Choroid plexus epithelial cell (primary cell): ENCODE data around the gene EMP3.
A peak's percentile ranks its signal among the peaks of the same experiment; 100 is the strongest.
"Not testable (repeated sequence)": the region's sequence is repeated elsewhere in the genome, so short reads cannot be mapped to it uniquely, and the experiment has no call there.

Experiments used
- DNase-seq: peaks from one replicate; pipeline ENCODE4 v3.0.0-alpha.2; 2010; ENCODE audit warnings: low read depth
- H3K4me3 ChIP-seq: 2 replicates; pipeline ENCODE4 v1.5.1; 2011; ENCODE audit warnings: low read depth, mild to moderate bottlenecking, control low read depth, low read length, moderate library complexity
- TF ChIP-seq, protein P1 (sequence below): conservative IDR thresholded peaks from 2 replicates; pipeline ENCODE4 v1.5.1; 2011; ENCODE audit warnings: low read depth, mild to moderate bottlenecking, control low read depth, inconsistent platforms, low read length, moderate library complexity

Gene EMP3

DNA sequence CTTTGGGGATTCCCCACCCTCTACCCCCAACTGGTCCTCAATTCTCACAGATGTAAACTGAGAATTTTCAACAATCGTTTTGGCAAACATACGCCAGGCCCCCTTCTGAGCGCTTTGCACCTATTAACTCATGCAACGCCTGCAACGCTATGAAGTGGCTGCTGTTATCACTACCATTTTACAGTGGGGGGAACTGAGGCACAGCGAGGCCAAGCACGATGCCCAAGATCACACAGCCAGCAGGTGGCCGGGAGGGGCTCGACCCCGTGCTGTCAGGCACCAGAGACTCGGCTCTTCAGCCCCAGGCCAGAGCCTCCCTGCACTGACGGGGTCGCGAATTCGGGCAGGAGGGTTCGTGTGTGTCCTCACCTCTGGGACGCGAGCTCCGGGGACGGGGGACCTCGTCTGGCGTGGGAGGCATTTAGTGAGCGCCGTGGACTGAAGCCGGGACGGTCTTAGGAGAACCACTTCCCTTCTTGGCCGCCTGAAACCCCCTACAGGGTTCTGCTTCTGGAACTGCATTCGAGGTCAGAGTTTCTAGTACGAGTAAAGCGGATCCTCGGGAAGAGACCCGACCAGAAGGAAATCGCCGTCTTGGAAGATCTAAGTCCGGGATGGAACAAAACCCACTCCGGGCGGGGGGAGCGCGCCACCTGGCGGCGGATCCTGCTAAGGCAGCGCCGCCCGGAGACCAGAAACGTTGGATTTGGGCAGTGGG is 34.4 kb upstream of the EMP3 start:
- H3K4me3 ChIP-seq = peak overlapping the region; percentile 54
- DNase-seq = peak; percentile 87
- TF ChIP-seq, protein P1, sequence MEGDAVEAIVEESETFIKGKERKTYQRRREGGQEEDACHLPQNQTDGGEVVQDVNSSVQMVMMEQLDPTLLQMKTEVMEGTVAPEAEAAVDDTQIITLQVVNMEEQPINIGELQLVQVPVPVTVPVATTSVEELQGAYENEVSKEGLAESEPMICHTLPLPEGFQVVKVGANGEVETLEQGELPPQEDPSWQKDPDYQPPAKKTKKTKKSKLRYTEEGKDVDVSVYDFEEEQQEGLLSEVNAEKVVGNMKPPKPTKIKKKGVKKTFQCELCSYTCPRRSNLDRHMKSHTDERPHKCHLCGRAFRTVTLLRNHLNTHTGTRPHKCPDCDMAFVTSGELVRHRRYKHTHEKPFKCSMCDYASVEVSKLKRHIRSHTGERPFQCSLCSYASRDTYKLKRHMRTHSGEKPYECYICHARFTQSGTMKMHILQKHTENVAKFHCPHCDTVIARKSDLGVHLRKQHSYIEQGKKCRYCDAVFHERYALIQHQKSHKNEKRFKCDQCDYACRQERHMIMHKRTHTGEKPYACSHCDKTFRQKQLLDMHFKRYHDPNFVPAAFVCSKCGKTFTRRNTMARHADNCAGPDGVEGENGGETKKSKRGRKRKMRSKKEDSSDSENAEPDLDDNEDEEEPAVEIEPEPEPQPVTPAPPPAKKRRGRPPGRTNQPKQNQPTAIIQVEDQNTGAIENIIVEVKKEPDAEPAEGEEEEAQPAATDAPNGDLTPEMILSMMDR = peak; percentile 99

DNA sequence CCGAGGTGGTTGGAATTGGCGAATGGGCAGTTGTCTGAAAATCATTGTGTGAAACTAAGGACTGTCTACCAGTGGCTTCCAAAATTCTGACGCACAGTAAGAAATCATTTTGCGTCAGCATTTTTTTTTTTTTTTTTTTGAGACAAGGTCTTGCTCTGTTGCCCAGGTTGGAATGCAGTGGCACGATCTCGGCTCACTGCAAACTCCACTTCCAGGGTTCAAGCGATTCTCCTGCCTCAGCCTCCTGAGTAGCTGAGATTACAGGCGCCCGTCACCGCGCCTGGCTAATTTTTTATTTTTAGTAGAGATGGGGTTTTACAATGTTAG is 33.9 kb upstream of the EMP3 start:
- not testable (repeated sequence) for H3K4me3 ChIP-seq, DNase-seq

DNA sequence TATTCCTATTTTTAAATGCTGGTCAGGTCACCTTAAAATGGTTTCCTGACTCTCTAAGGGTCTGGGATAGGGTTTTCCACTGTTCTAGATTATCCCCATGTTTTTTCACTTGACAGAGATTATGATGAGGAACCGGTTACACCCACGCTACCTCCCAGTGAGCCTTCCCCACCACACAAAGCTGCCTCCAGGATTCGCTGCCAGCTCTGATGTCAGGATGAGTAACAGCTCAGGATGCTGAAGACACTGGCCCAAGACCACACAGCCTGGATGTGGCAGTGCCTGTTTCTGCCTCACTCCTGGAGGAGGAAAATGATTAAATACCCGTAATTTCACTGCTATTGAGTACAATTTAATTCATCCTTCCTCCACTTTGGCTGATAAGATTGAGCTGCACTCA is 32.6 kb upstream of the EMP3 start:
- no peak overlapping the region for H3K4me3 ChIP-seq
- peak; percentile 76 for DNase-seq
- TF ChIP-seq, protein P1 = no peak

DNA sequence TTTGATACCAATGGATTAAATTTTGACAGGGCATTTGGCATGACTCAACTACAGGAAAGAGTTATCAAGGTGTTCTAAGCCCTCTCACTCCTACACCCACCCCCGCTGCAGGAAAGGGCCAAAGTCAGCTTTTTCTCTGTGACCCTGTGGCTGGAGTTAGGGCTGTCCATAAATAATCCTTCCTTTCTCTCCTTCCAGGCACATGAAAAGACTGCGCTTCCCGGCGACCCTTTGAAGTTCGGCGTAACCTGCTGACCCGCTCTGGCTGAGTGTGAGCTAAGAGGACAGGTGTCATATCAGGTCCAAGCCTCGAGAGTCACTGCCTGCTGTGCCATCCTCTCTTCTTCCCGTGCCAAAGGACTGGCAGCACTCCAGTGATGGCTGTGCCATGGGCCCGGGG is 29.9 kb upstream of the EMP3 start:
- no peak overlapping the region for H3K4me3 ChIP-seq
- TF ChIP-seq, protein P1 = no peak
- DNase-seq = no peak

DNA sequence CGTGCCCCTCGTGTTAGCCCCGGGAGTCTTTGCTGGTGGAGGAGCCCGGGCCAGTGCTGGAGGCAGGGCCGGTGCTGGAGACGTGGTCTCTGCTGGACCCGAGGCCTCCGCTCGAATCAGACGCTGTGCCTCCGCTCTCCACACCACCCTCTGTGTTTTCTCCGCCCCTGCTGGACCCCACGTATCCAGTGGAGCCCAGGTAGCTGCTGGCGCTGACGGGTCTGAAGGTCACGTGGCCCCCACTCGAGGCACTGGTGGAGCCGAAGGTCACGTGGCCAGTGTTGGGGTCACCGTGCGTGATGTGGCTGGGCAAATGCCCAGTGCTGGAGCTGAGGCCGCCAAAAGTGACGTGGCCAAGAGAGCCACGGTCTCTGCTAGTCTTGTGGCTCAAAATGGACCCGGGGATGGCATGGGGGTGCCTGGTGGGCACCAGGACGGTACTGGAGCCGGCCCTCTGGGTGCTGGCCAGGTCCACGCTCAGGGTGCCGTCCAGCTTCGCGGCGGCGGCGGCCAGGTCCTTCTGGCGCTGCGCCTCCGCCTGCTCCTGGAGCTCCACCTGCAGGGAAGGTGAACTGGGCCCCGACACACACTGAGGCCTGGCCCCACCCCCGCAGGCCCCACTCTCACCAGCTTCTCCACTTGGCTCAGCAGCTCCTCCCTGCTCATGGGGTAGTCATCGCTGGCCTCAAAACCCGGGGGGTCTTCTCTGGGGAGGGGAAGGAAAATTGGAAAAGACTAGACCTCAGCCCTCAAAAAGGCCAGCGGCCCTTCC is 28.2 kb upstream of the EMP3 start:
- H3K4me3 ChIP-seq = no peak overlapping the region
- TF ChIP-seq, protein P1 = no peak
- no peak for DNase-seq

DNA sequence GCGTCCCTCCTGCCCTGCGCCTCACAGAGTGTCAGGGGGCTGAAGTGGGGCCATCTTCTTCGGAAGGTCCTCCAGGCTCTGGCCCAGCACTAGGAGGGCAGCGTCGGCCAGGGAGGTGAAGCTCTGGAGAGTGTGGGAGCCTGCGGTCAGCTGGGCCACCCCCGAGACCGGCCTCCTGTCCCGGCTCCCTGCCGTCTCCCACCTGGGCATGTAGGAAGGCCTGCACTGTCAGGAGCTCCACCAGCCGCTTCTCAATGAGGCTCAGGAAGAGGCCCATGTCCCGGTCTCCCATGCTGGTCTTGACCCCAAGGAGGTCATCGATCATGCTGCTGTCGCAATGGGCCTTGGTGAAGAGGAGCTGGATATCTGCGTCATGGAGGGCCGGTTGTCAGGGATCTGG is 27.4 kb upstream of the EMP3 start:
- no peak for DNase-seq
- no peak overlapping the region for H3K4me3 ChIP-seq
- TF ChIP-seq, protein P1 = no peak

DNA sequence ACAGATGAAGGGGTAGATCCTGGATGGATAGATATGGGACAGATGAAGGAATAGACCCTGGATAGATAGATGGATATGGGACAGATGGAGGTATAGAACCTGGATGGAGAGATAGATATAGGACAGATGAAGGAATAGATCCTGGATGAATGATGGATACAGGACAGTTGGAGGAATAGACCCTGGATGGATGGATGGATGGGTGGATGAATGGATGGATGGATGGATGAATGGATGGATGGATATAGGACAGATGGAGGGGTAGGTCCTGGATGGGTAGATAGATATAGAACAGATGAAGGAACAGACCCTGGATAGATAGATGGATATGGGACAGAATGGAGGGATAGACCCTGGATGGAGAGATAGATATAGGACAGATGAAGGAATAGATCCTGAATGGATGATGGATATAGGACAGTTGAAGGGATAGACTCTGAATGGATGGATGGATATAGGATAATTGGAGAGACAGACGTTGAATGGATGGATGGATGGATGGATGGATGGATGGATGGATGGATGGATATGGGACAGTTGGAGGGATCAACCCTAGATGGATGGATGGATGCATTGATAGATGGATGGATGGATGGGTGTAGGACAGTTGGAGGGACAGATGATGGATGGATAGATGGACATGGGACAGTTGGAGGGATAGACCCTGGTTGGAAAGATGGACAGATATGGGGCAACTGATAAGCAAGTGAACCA is 23.3 kb upstream of the EMP3 start:
- TF ChIP-seq, protein P1 = no peak
- DNase-seq = no peak
- H3K4me3 ChIP-seq = no peak overlapping the region
